ENCODE data around the gene SPESP1.
"Not testable (repeated sequence)": the region's sequence is repeated elsewhere in the genome, so short reads cannot be mapped to it uniquely, and the experiment has no call there.

The SPESP1 gene

GRCh38 chr15:68966996-68967395 lies 36.7 kb downstream of the SPESP1 start:
- DNase-seq = no peak

- no peak for DNase-seq
Observed at GRCh38 chr15:68967948-68968347, 37.6 kb downstream of the SPESP1 start.

- no peak for DNase-seq
Observed at GRCh38 chr15:68969298-68969697, 39.0 kb downstream of the SPESP1 start.

- no peak for DNase-seq
Observed at GRCh38 chr15:68972201-68973065, 42.1 kb downstream of the SPESP1 start.

GRCh38 chr15:68975651-68976160 lies 45.4 kb downstream of the SPESP1 start:
- DNase-seq = not testable (repeated sequence)

GRCh38 chr15:68977426-68977825 lies 47.1 kb downstream of the SPESP1 start:
- DNase-seq = not testable (repeated sequence)

- DNase-seq = no peak
Observed at GRCh38 chr15:68979006-68979405, 48.7 kb downstream of the SPESP1 start.

- no peak for DNase-seq
Observed at GRCh38 chr15:68979816-68980215, 49.5 kb downstream of the SPESP1 start.

- DNase-seq = no peak
Observed at GRCh38 chr15:68980786-68981185, 50.5 kb downstream of the SPESP1 start.

GRCh38 chr15:68981941-68982340 lies 51.6 kb downstream of the SPESP1 start:
- DNase-seq = no peak

GRCh38 chr15:68982976-68983563 lies 52.7 kb downstream of the SPESP1 start:
- DNase-seq = no peak

GRCh38 chr15:68983961-68984481 lies 53.7 kb downstream of the SPESP1 start:
- DNase-seq = no peak

- DNase-seq = no peak
Observed at GRCh38 chr15:68984586-68984985, 54.3 kb downstream of the SPESP1 start.

- no peak for DNase-seq
Observed at GRCh38 chr15:68985361-68985891, 55.1 kb downstream of the SPESP1 start.

- DNase-seq = no peak
Observed at GRCh38 chr15:68986322-68986721, 56.0 kb downstream of the SPESP1 start.

- DNase-seq = no peak
Observed at GRCh38 chr15:68987120-68987519, 56.8 kb downstream of the SPESP1 start.

- no peak for DNase-seq
Observed at GRCh38 chr15:68987676-68988075, 57.4 kb downstream of the SPESP1 start.

GRCh38 chr15:68989541-68990230 lies 59.4 kb downstream of the SPESP1 start:
- no peak for DNase-seq

GRCh38 chr15:68990231-68990991 lies 60.1 kb downstream of the SPESP1 start:
- DNase-seq = no peak

GRCh38 chr15:68990992-68991500 lies 60.7 kb downstream of the SPESP1 start:
- no peak for DNase-seq

GRCh38 chr15:68991723-68992122 lies 61.4 kb downstream of the SPESP1 start:
- DNase-seq = no peak

GRCh38 chr15:68992696-68993095 lies 62.4 kb downstream of the SPESP1 start:
- no peak for DNase-seq

Measured in NCI-H1092 treated with DMSO at 0.1 percent for 48 hours (cell line).